Measurements from ENCODE around the gene SMPD4. TPM values are rescaled to one million over a fixed set of nuclear protein-coding genes. Genes with fewer than 3 reads are reported as not detected.
"Not testable (repeated sequence)": the region's sequence is repeated elsewhere in the genome, so short reads cannot be mapped to it uniquely, and the experiment has no call there.

Gene SMPD4
- total RNA-seq, 1 experiment from 2014 or later: 67.5 TPM

- not testable (repeated sequence) for H3K4me1 ChIP-seq; H3K9me3 ChIP-seq (replicated peaks); H3K36me3 ChIP-seq; H3K27me3 ChIP-seq; DNase-seq
- peak overlapping the region; percentile 70 for H3K27ac ChIP-seq
- peak overlapping the region; percentile 100 for H3K4me3 ChIP-seq
Measured at GRCh38 chr2:130180404-130181324, 738 bp downstream of the SMPD4 start.

- H3K36me3 ChIP-seq; H3K27me3 ChIP-seq; H3K4me3 ChIP-seq; H3K27ac ChIP-seq; H3K9me3 ChIP-seq (replicated peaks); DNase-seq; H3K4me1 ChIP-seq: not testable (repeated sequence)
Measured at GRCh38 chr2:130174866-130175265, 6.5 kb downstream of the SMPD4 start.

- DNase-seq: no peak
- H3K9me3 ChIP-seq (replicated peaks): no peaks in the 10 kb centered on the region
- H3K4me3 ChIP-seq: no peak overlapping the region
- H3K4me1 ChIP-seq: no peaks in the 10 kb centered on the region
- no peaks in the 10 kb centered on the region for H3K27me3 ChIP-seq
- H3K36me3 ChIP-seq: peaks cover 15% of the 10 kb centered on the region
- H3K27ac ChIP-seq: no peak overlapping the region
Measured at GRCh38 chr2:130169896-130170295, 11.5 kb downstream of the SMPD4 start.

GRCh38 chr2:130169163-130169562 is 12.2 kb downstream of the SMPD4 start:
- not testable (repeated sequence) for H3K27ac ChIP-seq; H3K9me3 ChIP-seq (replicated peaks); H3K4me3 ChIP-seq; H3K27me3 ChIP-seq; H3K4me1 ChIP-seq; DNase-seq
- peaks cover 19% of the 10 kb centered on the region for H3K36me3 ChIP-seq

- not testable (repeated sequence) for H3K4me3 ChIP-seq; H3K4me1 ChIP-seq; H3K27me3 ChIP-seq; H3K9me3 ChIP-seq (replicated peaks); H3K27ac ChIP-seq; DNase-seq
- H3K36me3 ChIP-seq: peaks cover 22% of the 10 kb centered on the region
Measured at GRCh38 chr2:130166611-130167010, 14.8 kb downstream of the SMPD4 start.

GRCh38 chr2:130165293-130166016 is 15.9 kb downstream of the SMPD4 start:
- DNase-seq: no peak
- no peak overlapping the region for H3K27ac ChIP-seq
- H3K4me3 ChIP-seq: no peak overlapping the region
- no peaks in the 10 kb centered on the region for H3K27me3 ChIP-seq
- no peaks in the 10 kb centered on the region for H3K9me3 ChIP-seq (replicated peaks)
- H3K4me1 ChIP-seq: no peaks in the 10 kb centered on the region
- peaks cover 22% of the 10 kb centered on the region for H3K36me3 ChIP-seq

GRCh38 chr2:130162968-130163367 is 18.4 kb downstream of the SMPD4 start:
- H3K9me3 ChIP-seq (replicated peaks): no peaks in the 10 kb centered on the region
- H3K4me3 ChIP-seq: no peak overlapping the region
- H3K4me1 ChIP-seq: no peaks in the 10 kb centered on the region
- no peak for DNase-seq
- peaks cover 22% of the 10 kb centered on the region for H3K36me3 ChIP-seq
- no peaks in the 10 kb centered on the region for H3K27me3 ChIP-seq
- no peak overlapping the region for H3K27ac ChIP-seq

GRCh38 chr2:130162486-130162885 is 18.9 kb downstream of the SMPD4 start:
- peaks cover 19% of the 10 kb centered on the region for H3K36me3 ChIP-seq

GRCh38 chr2:130160838-130161705 is 20.3 kb downstream of the SMPD4 start:
- not testable (repeated sequence) for H3K4me1 ChIP-seq; H3K27ac ChIP-seq; H3K4me3 ChIP-seq; H3K9me3 ChIP-seq (replicated peaks); H3K27me3 ChIP-seq; DNase-seq
- peaks cover 17% of the 10 kb centered on the region for H3K36me3 ChIP-seq

More at GRCh38 chr2:130162486-130162885, 18.9 kb downstream of the SMPD4 start:
- DNase-seq; H3K27ac ChIP-seq; H3K4me3 ChIP-seq; H3K4me1 ChIP-seq; H3K27me3 ChIP-seq; H3K9me3 ChIP-seq (replicated peaks): not testable (repeated sequence)

GRCh38 chr2:130160131-130160530 is 21.3 kb downstream of the SMPD4 start:
- H3K27ac ChIP-seq: no peak overlapping the region
- peaks cover 8% of the 10 kb centered on the region; the same call in 1 of the 2 replicates for H3K36me3 ChIP-seq
- H3K4me1 ChIP-seq: no peaks in the 10 kb centered on the region
- no peak overlapping the region for H3K4me3 ChIP-seq
- DNase-seq: no peak
- H3K9me3 ChIP-seq (replicated peaks): no peaks in the 10 kb centered on the region
- H3K27me3 ChIP-seq: no peaks in the 10 kb centered on the region

- H3K27ac ChIP-seq; H3K4me3 ChIP-seq; H3K36me3 ChIP-seq; H3K4me1 ChIP-seq; DNase-seq; H3K9me3 ChIP-seq (replicated peaks); H3K27me3 ChIP-seq: not testable (repeated sequence)
Measured at GRCh38 chr2:130159376-130159775, 22.0 kb downstream of the SMPD4 start.

- Histone ChIP-seq H3K9me3 (replicated peaks) (no peaks in the 10 kb centered on the region), H3K27ac (no peak overlapping the region), H3K4me3 (no peak overlapping the region), H3K27me3 (no peaks in the 10 kb centered on the region), H3K4me1 (no peaks in the 10 kb centered on the region), H3K36me3 (no peaks in the 10 kb centered on the region)
- DNase-seq: no peak
Measured at GRCh38 chr2:130158631-130159030, 22.8 kb downstream of the SMPD4 start.

GRCh38 chr2:130157825-130158514 is 23.4 kb downstream of the SMPD4 start:
- H3K9me3 ChIP-seq (replicated peaks); H3K4me3 ChIP-seq; H3K27ac ChIP-seq; DNase-seq; H3K27me3 ChIP-seq; H3K36me3 ChIP-seq; H3K4me1 ChIP-seq: not testable (repeated sequence)

GRCh38 chr2:130157354-130157753 is 24.0 kb downstream of the SMPD4 start:
- not testable (repeated sequence) for H3K27me3 ChIP-seq; H3K27ac ChIP-seq; H3K36me3 ChIP-seq; H3K4me1 ChIP-seq; H3K9me3 ChIP-seq (replicated peaks); DNase-seq; H3K4me3 ChIP-seq

Data from SJCRH30 (cell line).